HEK293T (cell line): ENCODE data around the gene RBP2.

ENCODE experiments used
- FOXK2 ChIP-seq: fragments of 450-650 bp; IDR thresholded peaks from 2 replicates; pipeline ENCODE4 v1.6.1; 2016; ENCODE audit warnings: mild to moderate bottlenecking
- HDGF ChIP-seq: fragments of 450-650 bp; IDR thresholded peaks from 2 replicates; pipeline ENCODE4 v1.6.1; 2017; ENCODE audit warnings: antibody characterized with exemption, borderline replicate concordance
- SP1 ChIP-seq: fragments of 450-650 bp; IDR thresholded peaks from 2 replicates; pipeline ENCODE4 v1.6.1; 2017

GRCh38 chr3:139448104-139448503 lies 28.2 kb downstream of the RBP2 start:
- TF ChIP-seq SP1 (no peak), FOXK2 (no peak), HDGF (no peak)
